CD4-positive, CD25-positive, alpha-beta regulatory T cell (primary cell): ENCODE results near the gene PTPRE. TPM values are rescaled to one million over a fixed set of nuclear protein-coding genes. Genes with fewer than 3 reads are reported as not detected.

Experiments
- ATAC-seq, 2 donors: fragments of 150-1000 bp; cut with Tn5 transposase; one replicate each; pipeline ENCODE4 v1.10.0; 2021; ENCODE audit warnings: low read depth in 2 of 2, moderate number of reproducible peaks in 2 of 2, moderate library complexity in 1 of 2
- DNase-seq, 3 donors: peaks; one replicate each; pipeline versions ENCODE4 v3.0.0 to v3.0.0-alpha.2; 2012 to 2022; ENCODE audit warnings: mixed read lengths in 1 of 3
- H3K27ac ChIP-seq: one replicate; pipeline ENCODE4 v1.7.0; 2013; ENCODE audit warnings: mild to moderate bottlenecking, low read length; ENCODE audit not compliant: insufficient read depth, poor library complexity, severe bottlenecking
- H3K27me3 ChIP-seq: one replicate; pipeline ENCODE4 v1.7.0; 2013; ENCODE audit warnings: low read length; ENCODE audit not compliant: control insufficient read depth, insufficient read depth
- H3K36me3 ChIP-seq: one replicate; pipeline ENCODE4 v1.7.0; 2013; ENCODE audit warnings: mild to moderate bottlenecking, low read length, moderate library complexity; ENCODE audit not compliant: control insufficient read depth, insufficient read depth
- H3K4me1 ChIP-seq: 2 replicates; pipeline ENCODE4 v1.7.0; 2013; ENCODE audit warnings: mild to moderate bottlenecking, low read length; ENCODE audit not compliant: insufficient read depth, control insufficient read depth, poor library complexity, severe bottlenecking
- H3K4me3 ChIP-seq: one replicate; pipeline ENCODE4 v1.7.0; 2013; ENCODE audit warnings: low read depth, mild to moderate bottlenecking, low read length, moderate library complexity
- H3K9me3 ChIP-seq, 2 experiments: 1 replicate in 1 of 2; 2 replicates in 1 of 2; pipeline ENCODE4 v1.7.0; 2013; ENCODE audit warnings: low read length in 2 of 2, mild to moderate bottlenecking in 1 of 2, moderate library complexity in 1 of 2; ENCODE audit not compliant: control insufficient read depth in 2 of 2
- H3K27ac Mint-ChIP-seq, 3 donors: one replicate each; pipeline ENCODE4 v1.8.0; 2020 to 2022; ENCODE audit warnings: mild to moderate bottlenecking in 3 of 3, mixed read lengths in 3 of 3, moderate library complexity in 2 of 3
- H3K27me3 Mint-ChIP-seq: one replicate; pipeline ENCODE4 v1.8.0; 2022; ENCODE audit warnings: mild to moderate bottlenecking, mixed read lengths
- H3K36me3 Mint-ChIP-seq: one replicate; pipeline ENCODE4 v1.8.0; 2020; ENCODE audit warnings: mixed read lengths
- H3K4me1 Mint-ChIP-seq, 4 donors: one replicate each; pipeline ENCODE4 v1.8.0; 2020 to 2022; ENCODE audit warnings: mixed read lengths in 4 of 4, mild to moderate bottlenecking in 1 of 4
- H3K4me3 Mint-ChIP-seq, 4 donors: one replicate each; pipeline ENCODE4 v1.8.0; 2020 to 2022; ENCODE audit warnings: mild to moderate bottlenecking in 4 of 4, mixed read lengths in 4 of 4, moderate library complexity in 3 of 4
- H3K9me3 Mint-ChIP-seq, 7 donors: one replicate each; pipeline ENCODE4 v1.8.0; 2020 to 2022; ENCODE audit warnings: mixed read lengths in 7 of 7, mild to moderate bottlenecking in 3 of 7, moderate library complexity in 2 of 7
- polyA plus RNA-seq, 4 donors: library from polyadenylated mRNA; unstranded; fragments of 300-500 nt; fragmentation: Illumina TruSeq; gene quantifications; one replicate each; pipeline ENCODE4 v1.2.3, GENCODE V29; 2021
- total RNA-seq: library from RNA; stranded (reverse); gene quantifications from one replicate; pipeline ENCODE4 v1.2.3, GENCODE V29; 2022

The PTPRE gene
- total and polyA plus RNA-seq, 5 donors from 2014 or later = 10.0 to 63.9 (median 13.7) TPM

- Histone ChIP-seq H3K27me3 (no peaks in the 10 kb centered on the region), H3K4me3 (no peak overlapping the region), H3K4me1 (peaks cover 3% of the 10 kb centered on the region), H3K9me3 (no peaks in the 10 kb centered on the region), H3K36me3 (no peaks in the 10 kb centered on the region), H3K27ac (no peak overlapping the region)
- no peak for DNase-seq
- no peak overlapping the region for H3K4me3 Mint-ChIP-seq
- peaks cover 0 to 13% (median 1%) of the 10 kb centered on the region in 4 donors for H3K4me1 Mint-ChIP-seq
- peaks cover 5% of the 10 kb centered on the region for H3K27me3 Mint-ChIP-seq
- peak overlapping the region in 2 of 3 donors; percentile 55 to 83 for H3K27ac Mint-ChIP-seq
- ATAC-seq = no peak
- no peaks in the 10 kb centered on the region for H3K36me3 Mint-ChIP-seq
- peaks cover 0 to 1% (median 0%) of the 10 kb centered on the region in 7 donors for H3K9me3 Mint-ChIP-seq
Observed at GRCh38 chr10:128022261-128023196, 115.6 kb downstream of the PTPRE start.

- Histone ChIP-seq H3K27me3 (no peaks in the 10 kb centered on the region), H3K27ac (no peak overlapping the region), H3K4me1 (peaks cover 3% of the 10 kb centered on the region), H3K4me3 (no peak overlapping the region), H3K9me3 (no peaks in the 10 kb centered on the region), H3K36me3 (no peaks in the 10 kb centered on the region)
- Mint-ChIP-seq H3K4me3 (no peak overlapping the region), H3K9me3 (peaks cover 0 to 1% (median 0%) of the 10 kb centered on the region in 7 donors), H3K27me3 (peaks cover 5% of the 10 kb centered on the region), H3K4me1 (peaks cover 0 to 8% (median 0%) of the 10 kb centered on the region in 4 donors), H3K36me3 (no peaks in the 10 kb centered on the region), H3K27ac (no peak overlapping the region)
- no peak for ATAC-seq
- DNase-seq = no peak
Observed at GRCh38 chr10:128024426-128024825, 117.5 kb downstream of the PTPRE start.

- Histone ChIP-seq H3K27ac (no peak overlapping the region), H3K4me1 (peaks cover 3% of the 10 kb centered on the region), H3K4me3 (no peak overlapping the region), H3K27me3 (no peaks in the 10 kb centered on the region), H3K36me3 (no peaks in the 10 kb centered on the region), H3K9me3 (no peaks in the 10 kb centered on the region)
- H3K9me3 Mint-ChIP-seq = peaks cover 0 to 1% (median 0%) of the 10 kb centered on the region in 7 donors
- peaks cover 0 to 6% (median 0%) of the 10 kb centered on the region in 4 donors for H3K4me1 Mint-ChIP-seq
- H3K27me3 Mint-ChIP-seq = no peaks in the 10 kb centered on the region
- no peaks in the 10 kb centered on the region for H3K36me3 Mint-ChIP-seq
- no peak overlapping the region for H3K4me3 Mint-ChIP-seq
- ATAC-seq (no peak), DNase-seq (no peak)
- H3K27ac Mint-ChIP-seq = no peak overlapping the region
Observed at GRCh38 chr10:128025437-128025836, 118.5 kb downstream of the PTPRE start.

GRCh38 chr10:128025951-128026350 is 119.0 kb downstream of the PTPRE start:
- Histone ChIP-seq H3K9me3 (no peaks in the 10 kb centered on the region), H3K4me1 (peaks cover 3% of the 10 kb centered on the region), H3K4me3 (no peak overlapping the region), H3K27me3 (no peaks in the 10 kb centered on the region), H3K36me3 (no peaks in the 10 kb centered on the region), H3K27ac (no peak overlapping the region)
- ATAC-seq = no peak
- H3K4me3 Mint-ChIP-seq = no peak overlapping the region
- no peak for DNase-seq
- H3K27me3 Mint-ChIP-seq = no peaks in the 10 kb centered on the region
- H3K27ac Mint-ChIP-seq = peak overlapping the region in 1 of 3 donors; percentile 67
- peaks cover 0 to 6% (median 0%) of the 10 kb centered on the region in 4 donors for H3K4me1 Mint-ChIP-seq
- no peaks in the 10 kb centered on the region for H3K36me3 Mint-ChIP-seq
- peaks cover 0 to 1% (median 0%) of the 10 kb centered on the region in 7 donors for H3K9me3 Mint-ChIP-seq

GRCh38 chr10:128026615-128027300 is 119.9 kb downstream of the PTPRE start:
- no peak overlapping the region for H3K27ac ChIP-seq
- no peaks in the 10 kb centered on the region for H3K27me3 ChIP-seq
- Mint-ChIP-seq H3K27me3 (no peaks in the 10 kb centered on the region), H3K27ac (peak overlapping the region in 1 of 3 donors; percentile 67), H3K4me1 (peaks cover 0 to 6% (median 0%) of the 10 kb centered on the region in 4 donors), H3K9me3 (peaks cover 0 to 1% (median 0%) of the 10 kb centered on the region in 7 donors), H3K36me3 (no peaks in the 10 kb centered on the region), H3K4me3 (no peak overlapping the region)
- peaks cover 3% of the 10 kb centered on the region for H3K4me1 ChIP-seq
- H3K4me3 ChIP-seq = no peak overlapping the region
- no peaks in the 10 kb centered on the region for H3K36me3 ChIP-seq
- DNase-seq (peak in 2 of 3 donors; percentile 12 to 61), ATAC-seq (no peak)
- H3K9me3 ChIP-seq = no peaks in the 10 kb centered on the region

GRCh38 chr10:128027306-128027705 is 120.4 kb downstream of the PTPRE start:
- ATAC-seq (no peak), DNase-seq (no peak)
- H3K4me1 Mint-ChIP-seq = peaks cover 0 to 6% (median 0%) of the 10 kb centered on the region in 4 donors
- no peaks in the 10 kb centered on the region for H3K27me3 Mint-ChIP-seq
- H3K27ac Mint-ChIP-seq = peak overlapping the region in 1 of 3 donors; percentile 67
- H3K4me3 Mint-ChIP-seq = no peak overlapping the region
- Histone ChIP-seq H3K36me3 (no peaks in the 10 kb centered on the region), H3K27ac (no peak overlapping the region), H3K4me1 (peaks cover 3% of the 10 kb centered on the region), H3K27me3 (no peaks in the 10 kb centered on the region), H3K4me3 (no peak overlapping the region), H3K9me3 (no peaks in the 10 kb centered on the region)
- H3K36me3 Mint-ChIP-seq = no peaks in the 10 kb centered on the region
- H3K9me3 Mint-ChIP-seq = peaks cover 0 to 1% (median 0%) of the 10 kb centered on the region in 7 donors

GRCh38 chr10:128027822-128028507 is 121.1 kb downstream of the PTPRE start:
- no peaks in the 10 kb centered on the region for H3K36me3 Mint-ChIP-seq
- no peak for DNase-seq
- Histone ChIP-seq H3K27ac (no peak overlapping the region), H3K4me1 (peaks cover 3% of the 10 kb centered on the region), H3K27me3 (no peaks in the 10 kb centered on the region), H3K4me3 (no peak overlapping the region), H3K9me3 (no peaks in the 10 kb centered on the region), H3K36me3 (no peaks in the 10 kb centered on the region)
- ATAC-seq = no peak
- H3K4me1 Mint-ChIP-seq = peaks cover 0 to 6% (median 0%) of the 10 kb centered on the region in 4 donors
- H3K27ac Mint-ChIP-seq = no peak overlapping the region
- peaks cover 0 to 1% (median 0%) of the 10 kb centered on the region in 7 donors for H3K9me3 Mint-ChIP-seq
- no peaks in the 10 kb centered on the region for H3K27me3 Mint-ChIP-seq
- H3K4me3 Mint-ChIP-seq = no peak overlapping the region
